ENCODE results near the gene GPATCH8.

DNA sequence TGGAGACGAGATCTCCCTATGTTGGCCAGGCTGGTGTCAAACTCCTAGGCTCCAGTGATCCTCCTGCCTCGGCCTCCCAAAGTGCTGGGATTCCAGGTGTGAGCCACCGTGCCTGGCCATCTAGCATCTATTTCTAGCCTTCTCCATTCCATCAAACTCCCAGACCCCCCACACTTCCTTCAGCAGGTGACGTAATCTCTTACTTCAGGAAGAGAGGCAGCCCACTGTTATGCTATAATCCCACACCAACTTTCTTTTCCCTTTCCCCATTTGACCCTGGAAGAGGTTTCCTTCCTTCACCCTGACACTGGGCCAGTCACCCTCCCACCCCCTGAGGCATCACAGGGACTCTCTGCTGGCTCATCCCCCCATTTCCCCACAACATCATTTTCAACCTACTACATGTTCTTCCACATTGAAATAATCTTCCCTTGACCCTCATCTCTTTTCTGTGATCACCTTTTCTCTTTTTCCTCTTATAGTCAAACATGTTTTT lies 121.3 kb downstream of the GPATCH8 start:
- TF ChIP-seq, protein P1, sequence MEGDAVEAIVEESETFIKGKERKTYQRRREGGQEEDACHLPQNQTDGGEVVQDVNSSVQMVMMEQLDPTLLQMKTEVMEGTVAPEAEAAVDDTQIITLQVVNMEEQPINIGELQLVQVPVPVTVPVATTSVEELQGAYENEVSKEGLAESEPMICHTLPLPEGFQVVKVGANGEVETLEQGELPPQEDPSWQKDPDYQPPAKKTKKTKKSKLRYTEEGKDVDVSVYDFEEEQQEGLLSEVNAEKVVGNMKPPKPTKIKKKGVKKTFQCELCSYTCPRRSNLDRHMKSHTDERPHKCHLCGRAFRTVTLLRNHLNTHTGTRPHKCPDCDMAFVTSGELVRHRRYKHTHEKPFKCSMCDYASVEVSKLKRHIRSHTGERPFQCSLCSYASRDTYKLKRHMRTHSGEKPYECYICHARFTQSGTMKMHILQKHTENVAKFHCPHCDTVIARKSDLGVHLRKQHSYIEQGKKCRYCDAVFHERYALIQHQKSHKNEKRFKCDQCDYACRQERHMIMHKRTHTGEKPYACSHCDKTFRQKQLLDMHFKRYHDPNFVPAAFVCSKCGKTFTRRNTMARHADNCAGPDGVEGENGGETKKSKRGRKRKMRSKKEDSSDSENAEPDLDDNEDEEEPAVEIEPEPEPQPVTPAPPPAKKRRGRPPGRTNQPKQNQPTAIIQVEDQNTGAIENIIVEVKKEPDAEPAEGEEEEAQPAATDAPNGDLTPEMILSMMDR (conservative IDR thresholded peaks at IDR 0.05; ENCODE audit: low read length): no peak
- TF ChIP-seq EZH2phosphoT487 (IDR thresholded peaks at IDR 0.05; ENCODE audit: borderline replicate concordance): no peak
